ENCODE data around the gene GLMP. TPM values are rescaled to one million over a fixed set of nuclear protein-coding genes. Genes with fewer than 3 reads are reported as not detected.

Gene GLMP
- total and polyA plus RNA-seq, 2 of the 13 experiments (the other 11 are each of a cell fraction or from before 2014, with no cell fraction given): 44.6 to 75.8 TPM

- TF ChIP-seq RXRB (CRISPR knock-in tag; IDR thresholded peaks at IDR 0.05; ENCODE audit: borderline replicate concordance) (peak; percentile 63; the same call in 1 of the 2 replicates), PAX8 (CRISPR knock-in tag; IDR thresholded peaks at IDR 0.05; ENCODE audit: borderline replicate concordance) (no peak), SP2 (CRISPR knock-in tag; IDR thresholded peaks at IDR 0.05) (no peak), NFE2L2 (IDR thresholded peaks at IDR 0.05; ENCODE audit: low read length) (no peak), ZNF598 (CRISPR knock-in tag; IDR thresholded peaks at IDR 0.05; ENCODE audit: borderline replicate concordance) (0 out of 2 replicates have a peak, but pooled peaks have one; percentile 62), ARID4A (CRISPR knock-in tag; IDR thresholded peaks at IDR 0.05; ENCODE audit: borderline replicate concordance) (peak; percentile 93), RNF2 (conservative IDR thresholded peaks at IDR 0.05; ENCODE audit: low read depth) (no peak), ZNF251 (CRISPR knock-in tag; IDR thresholded peaks at IDR 0.05) (no peak), CENPBD1 (CRISPR knock-in tag; IDR thresholded peaks at IDR 0.05; ENCODE audit: borderline replicate concordance, low read depth) (no peak), MXD3 (CRISPR knock-in tag; IDR thresholded peaks at IDR 0.05) (peak; percentile 73), ZNF24 (IDR thresholded peaks at IDR 0.05) (no peak), SNAPC5 (CRISPR knock-in tag; IDR thresholded peaks at IDR 0.05; ENCODE audit: borderline replicate concordance) (no peak), PRDM15 (CRISPR knock-in tag; IDR thresholded peaks at IDR 0.05) (peak; percentile 63), POLR2AphosphoS5 (IDR thresholded peaks at IDR 0.05; ENCODE audit: low read depth, low read length) (peak; percentile 84), KDM4B (CRISPR knock-in tag; IDR thresholded peaks at IDR 0.05) (peak; percentile 95), TCF12 (IDR thresholded peaks at IDR 0.05) (no peak), TCF12 (CRISPR knock-in tag; IDR thresholded peaks at IDR 0.05) (peak; percentile 63; the same call in 1 of the 2 replicates), ZNF841 (CRISPR knock-in tag; IDR thresholded peaks at IDR 0.05; ENCODE audit: borderline replicate concordance) (no peak), MTF2 (CRISPR knock-in tag; IDR thresholded peaks at IDR 0.05; ENCODE audit: borderline replicate concordance) (no peak; the same call in 1 of the 2 replicates)
- TF ChIP-seq, protein P1, sequence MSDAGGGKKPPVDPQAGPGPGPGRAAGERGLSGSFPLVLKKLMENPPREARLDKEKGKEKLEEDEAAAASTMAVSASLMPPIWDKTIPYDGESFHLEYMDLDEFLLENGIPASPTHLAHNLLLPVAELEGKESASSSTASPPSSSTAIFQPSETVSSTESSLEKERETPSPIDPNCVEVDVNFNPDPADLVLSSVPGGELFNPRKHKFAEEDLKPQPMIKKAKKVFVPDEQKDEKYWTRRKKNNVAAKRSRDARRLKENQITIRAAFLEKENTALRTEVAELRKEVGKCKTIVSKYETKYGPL (CRISPR knock-in tag; IDR thresholded peaks at IDR 0.05): no peak
Measured at GRCh38 chr1:156282479-156283222, 12.8 kb downstream of the GLMP start, which contains the start of gene SMG5 (continued).
